OCI-LY7 (cell line): ENCODE results near the gene PLA2G4D.

Source experiments
- CTCF ChIP-seq: fragments of 200-600 bp; sonication (generic); conservative IDR thresholded peaks from 2 replicates; pipeline ENCODE4 v1.5.1; 2014; ENCODE audit warnings: mild to moderate bottlenecking, antibody characterized with exemption, low read length, moderate library complexity, mixed read lengths
- EZH2phosphoT487 ChIP-seq: fragments of 200-600 bp; sonication (generic); IDR thresholded peaks from 2 replicates; pipeline ENCODE4 v1.6.1; 2018; ENCODE audit warnings: low read depth, borderline replicate concordance, mild to moderate bottlenecking, mixed run types, antibody characterized with exemption, low read length, moderate library complexity, mixed read lengths

DNA sequence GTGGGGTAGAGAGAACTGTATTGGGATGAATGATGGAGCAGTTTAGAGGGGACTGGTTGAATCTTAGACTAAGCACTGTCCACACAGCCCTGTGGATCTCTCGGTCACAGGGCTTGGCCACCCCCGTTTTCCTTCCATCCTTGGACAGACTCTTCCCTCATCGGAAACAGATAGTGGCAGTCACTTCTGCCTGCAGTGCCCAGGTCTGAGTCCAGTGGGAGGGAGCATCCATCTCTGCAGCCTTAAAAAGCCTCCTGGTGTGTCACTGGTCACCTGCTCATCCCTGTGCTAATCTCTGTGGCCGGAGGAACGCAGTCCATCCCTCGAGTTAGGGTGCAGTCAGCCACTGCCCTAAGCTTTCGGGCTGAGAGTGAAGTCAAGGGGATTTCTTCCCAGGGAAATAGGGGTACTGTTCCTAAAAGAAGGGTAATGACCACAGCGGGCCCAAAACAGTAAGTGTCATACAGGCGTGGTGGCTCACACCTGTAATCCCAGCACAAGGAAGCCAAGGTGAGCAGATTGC is 32.0 kb downstream of the PLA2G4D start:
- TF ChIP-seq CTCF (no peak), EZH2phosphoT487 (no peak)
